Heart right ventricle (tissue), 16 donors: ENCODE measurements around the gene SLC12A8. TPM values are rescaled to one million over a fixed set of nuclear protein-coding genes. Genes with fewer than 3 reads are reported as not detected.

ENCODE experiments used
- ATAC-seq, 8 donors: fragments of 200-7000 bp; cut with Tn5 transposase; one replicate each; pipeline ENCODE4 v1.9.1; 2020; ENCODE audit warnings: mild to moderate bottlenecking in 8 of 8, moderate library complexity in 8 of 8, moderate number of reproducible peaks in 1 of 8
- DNase-seq, 2 donors: peaks; one replicate each; pipeline ENCODE4 v3.0.0-alpha.2; 2020
- H3K27ac ChIP-seq, 10 donors: fragments of 200-600 bp; sonication (generic) in 2 of 10; one replicate each; pipeline versions ENCODE4 v1.5.0 to v1.8.0; 2020 to 2022; ENCODE audit warnings: mild to moderate bottlenecking in 3 of 10
- H3K27me3 ChIP-seq, 7 donors: fragments of 200-600 bp; one replicate each; pipeline ENCODE4 v1.8.0; 2021 to 2022; ENCODE audit warnings: mild to moderate bottlenecking in 2 of 7
- H3K36me3 ChIP-seq, 9 donors: fragments of 200-600 bp; sonication (generic) in 1 of 9; one replicate each; pipeline versions ENCODE4 v1.5.0 to v1.8.0; 2020 to 2022; ENCODE audit warnings: mild to moderate bottlenecking in 2 of 9
- H3K4me1 ChIP-seq, 9 donors: fragments of 200-600 bp; sonication (generic) in 1 of 9; one replicate each; pipeline versions ENCODE4 v1.5.0 to v1.8.0; 2020 to 2022; ENCODE audit warnings: mild to moderate bottlenecking in 4 of 9
- H3K4me3 ChIP-seq, 10 donors: fragments of 200-600 bp; sonication (generic) in 2 of 10; one replicate each; pipeline versions ENCODE4 v1.5.0 to v1.8.0; 2020 to 2022; ENCODE audit warnings: mild to moderate bottlenecking in 7 of 10, moderate library complexity in 2 of 10
- H3K9me3 ChIP-seq, 11 donors: fragments of 200-600 bp in 10 of 11; sonication (generic) in 2 of 11; one replicate each; pipeline versions ENCODE4 v1.5.0 to v1.8.0; 2013 to 2022; ENCODE audit warnings: mild to moderate bottlenecking in 2 of 11, control low read depth in 1 of 11, moderate library complexity in 1 of 11
- CTCF ChIP-seq, 9 donors: fragments of 200-600 bp; sonication (generic) in 2 of 9; IDR thresholded peaks; one replicate each; pipeline versions ENCODE4 v1.5.0 to v1.8.0; 2021 to 2022; ENCODE audit warnings: antibody characterized with exemption in 9 of 9, mild to moderate bottlenecking in 5 of 9, moderate library complexity in 1 of 9
- WGBS, 2 donors: extraction: QIAGEN DNeasy Blood & Tissue Kit; methylation state at CpG; one replicate each; pipeline ENCODE4 v1.1.7; 2013; ENCODE audit warnings: inconsistent platforms in 1 of 2; 5-methylcytosine and 5-hydroxymethylcytosine counted together
- intact Hi-C, 10 donors: fragments of 100-400 bp; cut with DNase I; formaldehyde crosslinking; loops; one replicate each; pipeline versions ENCODE4 v1.11.1 to v1.14.2; 2022
- microRNA-seq, 2 donors: library from miRNA; unstranded; fragments of <30 nt; microRNA quantifications; one replicate each; pipeline ENCODE4 v1.2.0, GENCODE V29; 2021
- polyA plus RNA-seq, 2 donors: library from polyadenylated mRNA; stranded (reverse); fragments of 200-250 nt; gene quantifications; one replicate each; pipeline ENCODE4 v1.2.3, GENCODE V29; 2013
- total RNA-seq, 10 donors: library from RNA; stranded (reverse); fragmentation: NEBNext Ultra II Directional in 3 of 10; extraction: Animal tissue kit (Norgen Biotek cat#: 25700) in 3 of 10; gene quantifications; one replicate each; pipeline versions ENCODE4 v1.2.1 to v1.2.4, GENCODE V29; 2021 to 2023
- donor health status: Arrhythmogenic right ventricular cardiomyopathy.
- donor health status: ischemic (EF 13 %, LVEDD 7.1; RV severe dilation, severe dysfunction).
- donor health status: healthy with polysubstance abuse.
- donor health status: DM: no; HTN: yes; CAD: no.
- donor health status: DM: no; HTN: no; CAD: no.
- donor health status: ischemic (EF 25% LVEDD 6.9; RV normal size, moderate dysfunction).
- donor health status: ischemic (EF 25% LVEDD 5.7; RV mildly dilated, moderate dysfunction).
- donor health status: healthy.
- donor health status: DM: yes; HTN: yes; CAD: no.
- donor health status: Ischemic cardiomyopathy.
- donor health status: ischemic (EF 35%, LVEDD 5.7; RV mildly dilated, moderate dysfunction).
- donor health status: nonischemic (EF 11% LVEDD 7.7; RV severe dilation, severe dysfunction).
- donor health status: DM: yes; HTN: yes; CAD: no.
- donor health status: PGD.
- donor health status: ischemic (EF 29% LVEDD 5.4; RV normal size, mild dysfunction).
- donor health status: nonischemic (EF 23%, LVEDD 6.1; RV moderate dilation, normal function).

The SLC12A8 gene
- total and polyA plus RNA-seq, 12 donors: 0.09 to 0.88 (median 0.40) TPM; not detected in 1

- ATAC-seq (no peak), DNase-seq (no peak)
- peaks cover 0 to 12% (median 0%) of the 10 kb centered on the region in 11 donors for H3K9me3 ChIP-seq
- H3K27me3 ChIP-seq: no peaks in the 10 kb centered on the region
- H3K27ac ChIP-seq: peak overlapping the region in 9 of 10 donors; percentile 17 to 71 (median 48)
- H3K4me3 ChIP-seq: no peak overlapping the region
- peaks cover 0 to 25% (median 6%) of the 10 kb centered on the region in 9 donors for H3K36me3 ChIP-seq
- no peak for TF ChIP-seq CTCF (IDR thresholded peaks at IDR 0.05)
- H3K4me1 ChIP-seq: peaks cover 8 to 81% (median 49%) of the 10 kb centered on the region in 9 donors
- 61 to 68% methylated on average over 5 of the region's 5 CpGs for WGBS, 2 donors
- intact Hi-C loops: no loop called here
These were observed 179.4 kb downstream of the SLC12A8 start for GRCh38 chr3:125033135-125033534.

- 66 to 68% methylated on average over 3 of the region's 3 CpGs for WGBS, 2 donors
- peak; percentile 22 to 63 (median 40) for ATAC-seq
- Histone ChIP-seq H3K36me3 (peaks cover 0 to 29% (median 9%) of the 10 kb centered on the region in 9 donors), H3K27me3 (no peaks in the 10 kb centered on the region), H3K27ac (peak overlapping the region in 9 of 10 donors; percentile 17 to 71 (median 48)), H3K4me1 (peaks cover 4 to 81% (median 49%) of the 10 kb centered on the region in 9 donors), H3K4me3 (no peak overlapping the region), H3K9me3 (peaks cover 0 to 12% (median 0%) of the 10 kb centered on the region in 11 donors)
- DNase-seq: no peak
- intact Hi-C loops: no loop called here
- TF ChIP-seq CTCF (IDR thresholded peaks at IDR 0.05): no peak
These were observed 179.9 kb downstream of the SLC12A8 start for GRCh38 chr3:125032683-125033082.

Small RNA genes within 50 kb of the gene (microRNA-seq; reads per million reads assigned to microRNA genes)
- gene MIR5092: 0 reads per million in 2 donors

Other genes starting within 250 kb of the SLC12A8 start
- 100 to 1,000 TPM in 7 of 10 donors, 10 to 100 TPM in 3; 79.0 to 186 (median 143) TPM for gene HEG1, start 156.8 kb downstream of the SLC12A8 start, total RNA-seq
- gene HEG1, start 156.8 kb downstream of the SLC12A8 start, polyA plus RNA-seq: 10 to 100 TPM; 12.2 to 25.4 TPM
- gene ZNF148, start 162.6 kb upstream of the SLC12A8 start, total RNA-seq: 10 to 100 TPM; 33.5 to 59.6 (median 46.1) TPM
- gene ZNF148, start 162.6 kb upstream of the SLC12A8 start, polyA plus RNA-seq: 1 to 10 TPM; 2.9 to 4.8 TPM